HEK293 (cell line): ENCODE data around the gene ISG15.

Experiments
- BCL11B ChIP-seq: fragments of 450-650 bp; formaldehyde crosslinking; IDR thresholded peaks from 2 replicates; pipeline ENCODE4 v1.5.1; 2016; ENCODE audit warnings: low read depth, missing biosample characterization, missing genetic modification characterization
- HIC1 ChIP-seq: fragments of 450-650 bp; formaldehyde crosslinking; IDR thresholded peaks from 2 replicates; pipeline ENCODE4 v1.5.1; 2016; ENCODE audit warnings: missing biosample characterization, missing genetic modification characterization
- INSM2 ChIP-seq: fragments of 450-650 bp; formaldehyde crosslinking; IDR thresholded peaks from 2 replicates; pipeline ENCODE4 v1.5.1; 2016; ENCODE audit warnings: missing biosample characterization, missing genetic modification characterization
- KLF1 ChIP-seq: fragments of 450-650 bp; formaldehyde crosslinking; IDR thresholded peaks from 2 replicates; pipeline ENCODE4 v1.5.1; 2016; ENCODE audit warnings: missing biosample characterization, missing genetic modification characterization
- KLF10 ChIP-seq: fragments of 450-650 bp; IDR thresholded peaks from 2 replicates; pipeline ENCODE4 v1.5.1; 2018; ENCODE audit warnings: missing biosample characterization, mild to moderate bottlenecking, missing genetic modification characterization
- KLF8 ChIP-seq: fragments of 450-650 bp; formaldehyde crosslinking; IDR thresholded peaks from 2 replicates; pipeline ENCODE4 v1.5.1; 2016; ENCODE audit warnings: missing biosample characterization, missing genetic modification characterization
- SALL2 ChIP-seq: fragments of 450-650 bp; formaldehyde crosslinking; IDR thresholded peaks from 2 replicates; pipeline ENCODE4 v1.5.0; 2017; ENCODE audit warnings: missing biosample characterization, mild to moderate bottlenecking, missing genetic modification characterization, borderline replicate concordance
- SP7 ChIP-seq: fragments of 450-650 bp; formaldehyde crosslinking; IDR thresholded peaks from 2 replicates; pipeline ENCODE4 v1.5.1; 2016; ENCODE audit warnings: missing biosample characterization, missing genetic modification characterization
- TSHZ1 ChIP-seq: fragments of 450-650 bp; formaldehyde crosslinking; IDR thresholded peaks from 2 replicates; pipeline ENCODE4 v1.5.1; 2016; ENCODE audit warnings: missing biosample characterization, missing genetic modification characterization, borderline replicate concordance
- ZBTB1 ChIP-seq: fragments of 450-650 bp; formaldehyde crosslinking; IDR thresholded peaks from 2 replicates; pipeline ENCODE4 v1.5.1; 2016; ENCODE audit warnings: missing biosample characterization, missing genetic modification characterization
- ZNF132 ChIP-seq: fragments of 450-650 bp; formaldehyde crosslinking; IDR thresholded peaks from 2 replicates; pipeline ENCODE4 v1.5.1; 2017; ENCODE audit warnings: missing biosample characterization, missing genetic modification characterization, borderline replicate concordance
- ZNF174 ChIP-seq: fragments of 450-650 bp; formaldehyde crosslinking; IDR thresholded peaks from 2 replicates; pipeline ENCODE4 v1.5.0; 2017; ENCODE audit warnings: missing biosample characterization, mild to moderate bottlenecking, missing genetic modification characterization
- ZNF514 ChIP-seq: fragments of 450-650 bp; formaldehyde crosslinking; IDR thresholded peaks from 2 replicates; pipeline ENCODE4 v1.5.1; 2016; ENCODE audit warnings: missing biosample characterization, missing genetic modification characterization
- ZNF530 ChIP-seq: fragments of 450-650 bp; formaldehyde crosslinking; IDR thresholded peaks from 2 replicates; pipeline ENCODE4 v1.5.1; 2016; ENCODE audit warnings: low read depth, missing biosample characterization, missing genetic modification characterization
- ZNF792 ChIP-seq: fragments of 450-650 bp; formaldehyde crosslinking; IDR thresholded peaks from 2 replicates; pipeline ENCODE4 v1.5.1; 2016; ENCODE audit warnings: missing biosample characterization, missing genetic modification characterization
- ZSCAN16 ChIP-seq: fragments of 450-650 bp; formaldehyde crosslinking; IDR thresholded peaks from 2 replicates; pipeline ENCODE4 v1.5.1; 2016; ENCODE audit warnings: missing biosample characterization, missing genetic modification characterization
- TF ChIP-seq, protein P1 (sequence below): fragments of 450-650 bp; formaldehyde crosslinking; IDR thresholded peaks from 2 replicates; pipeline ENCODE4 v1.5.1; 2016; ENCODE audit warnings: missing biosample characterization, missing genetic modification characterization
- TF ChIP-seq, protein P2 (sequence below): fragments of 450-650 bp; formaldehyde crosslinking; IDR thresholded peaks from 2 replicates; pipeline ENCODE4 v1.5.0; 2017; ENCODE audit warnings: missing biosample characterization, missing genetic modification characterization, borderline replicate concordance
- TF ChIP-seq, protein P3 (sequence below): fragments of 450-650 bp; formaldehyde crosslinking; IDR thresholded peaks from 2 replicates; pipeline ENCODE4 v1.5.1; 2016; ENCODE audit warnings: missing biosample characterization, missing genetic modification characterization
- TF ChIP-seq, protein P4 (sequence below): fragments of 450-650 bp; formaldehyde crosslinking; IDR thresholded peaks from 2 replicates; pipeline ENCODE4 v1.5.1; 2016; ENCODE audit warnings: missing biosample characterization, missing genetic modification characterization

ISG15 gene

DNA sequence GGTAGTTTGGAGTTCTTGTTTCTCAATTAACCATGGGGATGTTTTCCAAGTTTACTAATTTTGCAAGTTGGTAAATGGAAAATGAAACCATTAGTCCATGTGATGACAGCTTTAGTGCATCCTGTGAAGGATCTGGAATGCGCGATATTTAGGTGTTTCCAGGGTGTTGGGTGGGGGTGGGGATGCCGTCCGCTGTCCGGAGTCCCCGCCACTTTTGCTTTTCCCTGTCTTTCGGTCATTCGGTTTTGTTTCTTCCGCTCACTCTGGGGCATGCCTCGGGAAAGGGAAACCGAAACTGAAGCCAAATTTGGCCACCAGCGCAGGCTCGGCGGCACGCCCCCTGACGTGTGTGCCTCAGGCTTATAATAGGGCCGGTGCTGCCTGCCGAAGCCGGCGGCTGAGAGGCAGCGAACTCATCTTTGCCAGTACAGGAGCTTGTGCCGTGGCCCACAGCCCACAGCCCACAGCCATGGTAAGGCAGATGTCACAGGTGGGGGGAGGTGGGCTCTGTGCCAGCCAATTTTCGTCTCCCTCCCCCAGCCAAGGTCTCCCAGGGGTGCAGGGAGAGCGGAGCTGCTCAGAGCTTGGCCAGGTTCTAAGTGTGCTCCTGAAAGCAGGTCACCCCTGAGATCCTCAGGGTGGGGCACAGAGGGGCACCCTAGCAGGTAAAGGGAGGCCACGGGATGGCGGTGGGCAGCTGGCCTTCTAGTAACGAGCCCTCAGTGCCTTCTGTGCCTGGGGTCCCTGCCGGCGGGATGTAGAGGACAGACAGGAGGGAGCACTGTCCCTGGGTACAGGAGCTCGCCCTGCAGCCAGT lies at the start of gene ISG15 (continued):
- TF ChIP-seq KLF10 (tag by site-specific recombination) (peak; percentile 84), ZNF792 (tag by site-specific recombination) (no peak), BCL11B (peak; percentile 49; the same call in 1 of the 2 replicates), KLF1 (peak; percentile 36; the same call in 1 of the 2 replicates), HIC1 (0 out of 2 replicates have a peak, but pooled peaks have one; percentile 9), TSHZ1 (tag by site-specific recombination) (peak; percentile 73), ZNF514 (no peak), ZNF530 (tag by site-specific recombination) (no peak), ZBTB1 (no peak), SALL2 (tag by site-specific recombination) (no peak), ZSCAN16 (tag by site-specific recombination) (no peak), ZNF132 (no peak), SP7 (tag by site-specific recombination) (peak; percentile 84), ZNF174 (tag by site-specific recombination) (no peak), KLF8 (tag by site-specific recombination) (peak; percentile 88), INSM2 (0 out of 2 replicates have a peak, but pooled peaks have one; percentile 51)
- TF ChIP-seq, protein P1, sequence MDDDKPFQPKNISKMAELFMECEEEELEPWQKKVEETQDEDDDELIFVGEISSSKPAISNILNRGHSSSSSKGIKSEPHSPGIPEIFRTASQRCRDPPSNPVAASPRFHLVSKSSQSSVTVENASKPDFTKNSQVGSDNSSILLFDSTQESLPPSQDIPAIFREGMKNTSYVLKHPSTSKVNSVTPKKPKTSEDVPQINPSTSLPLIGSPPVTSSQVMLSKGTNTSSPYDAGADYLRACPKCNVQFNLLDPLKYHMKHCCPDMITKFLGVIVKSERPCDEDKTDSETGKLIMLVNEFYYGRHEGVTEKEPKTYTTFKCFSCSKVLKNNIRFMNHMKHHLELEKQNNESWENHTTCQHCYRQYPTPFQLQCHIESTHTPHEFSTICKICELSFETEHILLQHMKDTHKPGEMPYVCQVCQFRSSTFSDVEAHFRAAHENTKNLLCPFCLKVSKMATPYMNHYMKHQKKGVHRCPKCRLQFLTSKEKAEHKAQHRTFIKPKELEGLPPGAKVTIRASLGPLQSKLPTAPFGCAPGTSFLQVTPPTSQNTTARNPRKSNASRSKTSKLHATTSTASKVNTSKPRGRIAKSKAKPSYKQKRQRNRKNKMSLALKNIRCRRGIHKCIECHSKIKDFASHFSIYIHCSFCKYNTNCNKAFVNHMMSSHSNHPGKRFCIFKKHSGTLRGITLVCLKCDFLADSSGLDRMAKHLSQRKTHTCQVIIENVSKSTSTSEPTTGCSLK, result no peak
- TF ChIP-seq, protein P2, sequence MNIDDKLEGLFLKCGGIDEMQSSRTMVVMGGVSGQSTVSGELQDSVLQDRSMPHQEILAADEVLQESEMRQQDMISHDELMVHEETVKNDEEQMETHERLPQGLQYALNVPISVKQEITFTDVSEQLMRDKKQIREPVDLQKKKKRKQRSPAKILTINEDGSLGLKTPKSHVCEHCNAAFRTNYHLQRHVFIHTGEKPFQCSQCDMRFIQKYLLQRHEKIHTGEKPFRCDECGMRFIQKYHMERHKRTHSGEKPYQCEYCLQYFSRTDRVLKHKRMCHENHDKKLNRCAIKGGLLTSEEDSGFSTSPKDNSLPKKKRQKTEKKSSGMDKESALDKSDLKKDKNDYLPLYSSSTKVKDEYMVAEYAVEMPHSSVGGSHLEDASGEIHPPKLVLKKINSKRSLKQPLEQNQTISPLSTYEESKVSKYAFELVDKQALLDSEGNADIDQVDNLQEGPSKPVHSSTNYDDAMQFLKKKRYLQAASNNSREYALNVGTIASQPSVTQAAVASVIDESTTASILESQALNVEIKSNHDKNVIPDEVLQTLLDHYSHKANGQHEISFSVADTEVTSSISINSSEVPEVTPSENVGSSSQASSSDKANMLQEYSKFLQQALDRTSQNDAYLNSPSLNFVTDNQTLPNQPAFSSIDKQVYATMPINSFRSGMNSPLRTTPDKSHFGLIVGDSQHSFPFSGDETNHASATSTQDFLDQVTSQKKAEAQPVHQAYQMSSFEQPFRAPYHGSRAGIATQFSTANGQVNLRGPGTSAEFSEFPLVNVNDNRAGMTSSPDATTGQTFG (tag by site-specific recombination), result no peak
- TF ChIP-seq, protein P3, sequence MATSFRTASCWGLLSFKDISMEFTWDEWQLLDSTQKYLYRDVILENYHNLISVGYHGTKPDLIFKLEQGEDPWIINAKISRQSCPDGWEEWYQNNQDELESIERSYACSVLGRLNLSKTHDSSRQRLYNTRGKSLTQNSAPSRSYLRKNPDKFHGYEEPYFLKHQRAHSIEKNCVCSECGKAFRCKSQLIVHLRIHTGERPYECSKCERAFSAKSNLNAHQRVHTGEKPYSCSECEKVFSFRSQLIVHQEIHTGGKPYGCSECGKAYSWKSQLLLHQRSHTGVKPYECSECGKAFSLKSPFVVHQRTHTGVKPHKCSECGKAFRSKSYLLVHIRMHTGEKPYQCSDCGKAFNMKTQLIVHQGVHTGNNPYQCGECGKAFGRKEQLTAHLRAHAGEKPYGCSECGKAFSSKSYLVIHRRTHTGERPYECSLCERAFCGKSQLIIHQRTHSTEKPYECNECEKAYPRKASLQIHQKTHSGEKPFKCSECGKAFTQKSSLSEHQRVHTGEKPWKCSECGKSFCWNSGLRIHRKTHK (tag by site-specific recombination), result no peak
- TF ChIP-seq, protein P4, sequence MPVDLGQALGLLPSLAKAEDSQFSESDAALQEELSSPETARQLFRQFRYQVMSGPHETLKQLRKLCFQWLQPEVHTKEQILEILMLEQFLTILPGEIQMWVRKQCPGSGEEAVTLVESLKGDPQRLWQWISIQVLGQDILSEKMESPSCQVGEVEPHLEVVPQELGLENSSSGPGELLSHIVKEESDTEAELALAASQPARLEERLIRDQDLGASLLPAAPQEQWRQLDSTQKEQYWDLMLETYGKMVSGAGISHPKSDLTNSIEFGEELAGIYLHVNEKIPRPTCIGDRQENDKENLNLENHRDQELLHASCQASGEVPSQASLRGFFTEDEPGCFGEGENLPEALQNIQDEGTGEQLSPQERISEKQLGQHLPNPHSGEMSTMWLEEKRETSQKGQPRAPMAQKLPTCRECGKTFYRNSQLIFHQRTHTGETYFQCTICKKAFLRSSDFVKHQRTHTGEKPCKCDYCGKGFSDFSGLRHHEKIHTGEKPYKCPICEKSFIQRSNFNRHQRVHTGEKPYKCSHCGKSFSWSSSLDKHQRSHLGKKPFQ (tag by site-specific recombination), result no peak
